HCT116 (cell line): ENCODE data around the gene ANO6.
"Not testable (repeated sequence)": the region's sequence is repeated elsewhere in the genome, so short reads cannot be mapped to it uniquely, and the experiment has no call there.

Experiments
- ELF1 ChIP-seq: IDR thresholded peaks from 2 replicates; pipeline ENCODE4 v1.6.1; 2012; ENCODE audit warnings: low read depth, borderline replicate concordance
- EZH2 ChIP-seq: fragments of 200-600 bp; sonication (generic); IDR thresholded peaks from 2 replicates; pipeline ENCODE4 v1.6.1; 2017; ENCODE audit warnings: antibody characterized with exemption, mixed run types
- JUND ChIP-seq: IDR thresholded peaks from 2 replicates; pipeline ENCODE4 v1.6.1; 2012
- MAX ChIP-seq: IDR thresholded peaks from 2 replicates; pipeline ENCODE4 v1.6.1; 2012
- POLR2A ChIP-seq: IDR thresholded peaks from 2 replicates; pipeline ENCODE4 v1.7.0; 2011; ENCODE audit warnings: borderline replicate concordance; ENCODE audit not compliant: insufficient read depth, insufficient read length; ENCODE audit errors: extremely low read depth
- POLR2AphosphoS5 ChIP-seq: IDR thresholded peaks from 2 replicates; pipeline ENCODE4 v1.6.1; 2011; ENCODE audit warnings: mild to moderate bottlenecking, low read depth, low read length, moderate library complexity
- RAD21 ChIP-seq: IDR thresholded peaks from 2 replicates; pipeline ENCODE4 v1.6.1; 2012; ENCODE audit warnings: low read depth, mild to moderate bottlenecking
- SP1 ChIP-seq: IDR thresholded peaks from 2 replicates; pipeline ENCODE4 v1.6.1; 2012; ENCODE audit warnings: low read depth
- TCF7L2 ChIP-seq: IDR thresholded peaks from 2 replicates; pipeline ENCODE4 v1.7.0; 2011; ENCODE audit warnings: borderline replicate concordance, inconsistent platforms; ENCODE audit not compliant: insufficient read depth, insufficient read length; ENCODE audit errors: extremely low read depth
- YY1 ChIP-seq: IDR thresholded peaks from 2 replicates; pipeline ENCODE4 v1.6.1; 2011; ENCODE audit warnings: low read length, low read depth, moderate library complexity, mild to moderate bottlenecking; ENCODE audit not compliant: insufficient replicate concordance; ENCODE audit errors: extremely low read depth
- TF ChIP-seq, protein P1 (sequence below), 3 experiments: fragments of 200-600 bp in 1 of 3; sonication (generic) in 1 of 3; IDR thresholded peaks in 2 of 3; conservative IDR thresholded peaks in 1 of 3; 2 replicates each; pipeline ENCODE4 v1.5.1; 2012 to 2017; ENCODE audit warnings: low read depth in 2 of 3, low read length in 2 of 3, antibody characterized with exemption in 1 of 3, borderline replicate concordance in 1 of 3, control low read depth in 1 of 3, mild to moderate bottlenecking in 1 of 3, mixed read lengths in 1 of 3, mixed run types in 1 of 3, moderate library complexity in 1 of 3; ENCODE audit not compliant: insufficient read depth in 1 of 3
- TF ChIP-seq, protein P2 (sequence below): IDR thresholded peaks from 2 replicates; pipeline ENCODE4 v1.6.1; 2012
- TF ChIP-seq, protein P3 (sequence below): IDR thresholded peaks from 2 replicates; pipeline ENCODE4 v1.6.1; 2012; ENCODE audit warnings: low read depth

DNA sequence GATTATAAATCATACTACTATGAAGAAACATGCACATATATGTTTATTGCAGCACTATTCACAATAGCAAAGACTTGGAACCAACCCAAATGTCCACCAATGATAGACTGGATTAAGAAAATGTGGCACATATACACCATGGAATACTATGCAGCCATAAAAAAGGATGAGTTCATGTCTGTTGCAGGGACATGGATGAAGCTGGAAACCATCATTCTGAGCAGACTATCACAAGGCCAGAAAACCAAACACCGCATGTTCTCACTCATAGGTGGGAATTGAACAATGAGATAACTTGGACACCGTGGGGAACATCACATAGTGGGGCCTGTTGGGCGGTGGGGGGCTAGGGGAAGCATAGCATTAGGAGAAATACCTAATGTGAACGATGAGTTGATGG is 181.6 kb downstream of the ANO6 start:
- TF ChIP-seq RAD21, POLR2A, EZH2, YY1, SP1, JUND, POLR2AphosphoS5, ELF1, MAX, TCF7L2: not testable (repeated sequence)
- TF ChIP-seq, protein P1, sequence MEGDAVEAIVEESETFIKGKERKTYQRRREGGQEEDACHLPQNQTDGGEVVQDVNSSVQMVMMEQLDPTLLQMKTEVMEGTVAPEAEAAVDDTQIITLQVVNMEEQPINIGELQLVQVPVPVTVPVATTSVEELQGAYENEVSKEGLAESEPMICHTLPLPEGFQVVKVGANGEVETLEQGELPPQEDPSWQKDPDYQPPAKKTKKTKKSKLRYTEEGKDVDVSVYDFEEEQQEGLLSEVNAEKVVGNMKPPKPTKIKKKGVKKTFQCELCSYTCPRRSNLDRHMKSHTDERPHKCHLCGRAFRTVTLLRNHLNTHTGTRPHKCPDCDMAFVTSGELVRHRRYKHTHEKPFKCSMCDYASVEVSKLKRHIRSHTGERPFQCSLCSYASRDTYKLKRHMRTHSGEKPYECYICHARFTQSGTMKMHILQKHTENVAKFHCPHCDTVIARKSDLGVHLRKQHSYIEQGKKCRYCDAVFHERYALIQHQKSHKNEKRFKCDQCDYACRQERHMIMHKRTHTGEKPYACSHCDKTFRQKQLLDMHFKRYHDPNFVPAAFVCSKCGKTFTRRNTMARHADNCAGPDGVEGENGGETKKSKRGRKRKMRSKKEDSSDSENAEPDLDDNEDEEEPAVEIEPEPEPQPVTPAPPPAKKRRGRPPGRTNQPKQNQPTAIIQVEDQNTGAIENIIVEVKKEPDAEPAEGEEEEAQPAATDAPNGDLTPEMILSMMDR (IDR thresholded peaks at IDR 0.05 in 2 of 3, conservative IDR thresholded peaks at IDR 0.05 in 1 of 3; ENCODE audit: borderline replicate concordance in 1 of 3, insufficient read depth in 1 of 3, low read depth in 2 of 3, low read length in 2 of 3) = not testable (repeated sequence)
- TF ChIP-seq, protein P2, sequence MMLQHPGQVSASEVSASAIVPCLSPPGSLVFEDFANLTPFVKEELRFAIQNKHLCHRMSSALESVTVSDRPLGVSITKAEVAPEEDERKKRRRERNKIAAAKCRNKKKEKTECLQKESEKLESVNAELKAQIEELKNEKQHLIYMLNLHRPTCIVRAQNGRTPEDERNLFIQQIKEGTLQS = not testable (repeated sequence)
- TF ChIP-seq, protein P3, sequence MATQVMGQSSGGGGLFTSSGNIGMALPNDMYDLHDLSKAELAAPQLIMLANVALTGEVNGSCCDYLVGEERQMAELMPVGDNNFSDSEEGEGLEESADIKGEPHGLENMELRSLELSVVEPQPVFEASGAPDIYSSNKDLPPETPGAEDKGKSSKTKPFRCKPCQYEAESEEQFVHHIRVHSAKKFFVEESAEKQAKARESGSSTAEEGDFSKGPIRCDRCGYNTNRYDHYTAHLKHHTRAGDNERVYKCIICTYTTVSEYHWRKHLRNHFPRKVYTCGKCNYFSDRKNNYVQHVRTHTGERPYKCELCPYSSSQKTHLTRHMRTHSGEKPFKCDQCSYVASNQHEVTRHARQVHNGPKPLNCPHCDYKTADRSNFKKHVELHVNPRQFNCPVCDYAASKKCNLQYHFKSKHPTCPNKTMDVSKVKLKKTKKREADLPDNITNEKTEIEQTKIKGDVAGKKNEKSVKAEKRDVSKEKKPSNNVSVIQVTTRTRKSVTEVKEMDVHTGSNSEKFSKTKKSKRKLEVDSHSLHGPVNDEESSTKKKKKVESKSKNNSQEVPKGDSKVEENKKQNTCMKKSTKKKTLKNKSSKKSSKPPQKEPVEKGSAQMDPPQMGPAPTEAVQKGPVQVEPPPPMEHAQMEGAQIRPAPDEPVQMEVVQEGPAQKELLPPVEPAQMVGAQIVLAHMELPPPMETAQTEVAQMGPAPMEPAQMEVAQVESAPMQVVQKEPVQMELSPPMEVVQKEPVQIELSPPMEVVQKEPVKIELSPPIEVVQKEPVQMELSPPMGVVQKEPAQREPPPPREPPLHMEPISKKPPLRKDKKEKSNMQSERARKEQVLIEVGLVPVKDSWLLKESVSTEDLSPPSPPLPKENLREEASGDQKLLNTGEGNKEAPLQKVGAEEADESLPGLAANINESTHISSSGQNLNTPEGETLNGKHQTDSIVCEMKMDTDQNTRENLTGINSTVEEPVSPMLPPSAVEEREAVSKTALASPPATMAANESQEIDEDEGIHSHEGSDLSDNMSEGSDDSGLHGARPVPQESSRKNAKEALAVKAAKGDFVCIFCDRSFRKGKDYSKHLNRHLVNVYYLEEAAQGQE = not testable (repeated sequence)
